ENCODE data around the gene GPR152. TPM values are rescaled to one million over a fixed set of nuclear protein-coding genes. Genes with fewer than 3 reads are reported as not detected.

Gene GPR152
- total and polyA plus RNA-seq, 2 of the 8 experiments (the other 6 are each of a cell fraction or from before 2014, with no cell fraction given), result not detected

GRCh38 chr11:67499808-67500483 is 47.4 kb upstream of the GPR152 start:
- Histone ChIP-seq H2BK5ac (ENCODE audit: low read depth, low read length) (no peak overlapping the region), H2BK20ac (ENCODE audit: low read length) (no peak overlapping the region), H3K9ac (replicated peaks in 1 of 4; ENCODE audit: extremely low read depth in 1 of 4, low read depth in 3 of 4, low read length in 3 of 4) (no peak overlapping the region), H3K18ac (ENCODE audit: extremely low read depth, low read length) (no peak overlapping the region), H2AK5ac (ENCODE audit: low read depth, low read length) (no peak overlapping the region), H3K4ac (replicated peaks; ENCODE audit: insufficient read length, low read depth, low read length) (no peak overlapping the region), H3K4me2 (ENCODE audit: insufficient read depth in 1 of 2, low read depth in 2 of 2, low read length in 2 of 2) (no peak overlapping the region), H2BK12ac (ENCODE audit: low read depth, low read length) (no peak overlapping the region), H3K4me1 (replicated peaks in 1 of 4; ENCODE audit: control insufficient read depth in 3 of 4, insufficient read depth in 4 of 4, low read length in 3 of 4) (peaks cover 0 to 12% (median 2%) of the 10 kb centered on the region in 4 experiments; a peak in 4 of 7 replicates), H4K91ac (replicated peaks; ENCODE audit: insufficient read length, low read length) (no peak overlapping the region), H3K14ac (ENCODE audit: insufficient read length) (no peak overlapping the region), H4K20me1 (replicated peaks in 1 of 2; ENCODE audit: control insufficient read depth in 1 of 2, insufficient read depth in 2 of 2, low read length in 2 of 2) (peaks cover 3 to 13% of the 10 kb centered on the region in 2 experiments), H3K36me3 (ENCODE audit: control insufficient read depth in 2 of 4, insufficient read depth in 4 of 4, low read length in 3 of 4) (peaks cover 0 to 10% (median 4%) of the 10 kb centered on the region in 4 experiments; a peak in 6 of 8 replicates), H3K23me2 (ENCODE audit: low read depth, low read length) (peaks cover 14% of the 10 kb centered on the region; the same call in 1 of the 2 replicates), H3K27ac (ENCODE audit: low read depth, low read length) (no peak overlapping the region), H2AFZ (ENCODE audit: low read length) (no peak overlapping the region), H2BK120ac (replicated peaks; ENCODE audit: low read depth, low read length) (no peak overlapping the region), H4K5ac (ENCODE audit: insufficient read length, low read depth, low read length) (no peak overlapping the region), H2BK15ac (ENCODE audit: low read length) (no peak overlapping the region), H3K9me3 (ENCODE audit: insufficient read depth in 2 of 2, low read depth in 1 of 2, low read length in 1 of 2) (no peaks in the 10 kb centered on the region), H3K23ac (ENCODE audit: insufficient read length) (no peak overlapping the region), H4K8ac (ENCODE audit: extremely low read depth, insufficient read depth, low read length) (no peak overlapping the region), H3K79me1 (ENCODE audit: low read depth, low read length) (no peaks in the 10 kb centered on the region), H3K27me3 (replicated peaks in 1 of 4; ENCODE audit: control insufficient read depth in 3 of 4, extremely low read depth in 1 of 4, insufficient read depth in 3 of 4, low read length in 3 of 4) (peaks cover 0 to 8% (median 4%) of the 10 kb centered on the region in 4 experiments; a peak in 3 of 7 replicates), H3K4me3 (ENCODE audit: extremely low read depth in 1 of 4, insufficient read depth in 2 of 4, low read depth in 3 of 4, low read length in 4 of 4) (no peak overlapping the region), H3K79me2 (ENCODE audit: control insufficient read depth in 1 of 2, insufficient read depth in 2 of 2, low read length in 2 of 2) (no peaks in the 10 kb centered on the region), H3K56ac (replicated peaks; ENCODE audit: insufficient read length, low read depth, low read length) (no peak overlapping the region)
- WGBS, 2 experiments (ENCODE audit: extremely low coverage in 1 of 2, insufficient coverage in 1 of 2, insufficient read length in 1 of 2, insufficient replicate concordance in 2 of 2, low coverage in 1 of 2, low lambda C conversion rate in 2 of 2, missing lambda C conversion rate in 1 of 2), result 89% methylated on average over 19 of the region's 26 CpGs; no CpG with 5 or more reads in 1 of the 2 experiments
- peak in 1 of 2 experiments; percentile 32 for DNase-seq (ENCODE audit: low read depth in 1 of 2, low spot score in 2 of 2)
- no peak for FAIRE-seq
- ChIA-PET POLR2A (ENCODE audit: partially characterized antibody) (interaction anchor here (1.1 to 1.5 kb wide), 3 partner anchors 9 to 33 kb away, joined by 3 to 4 read pairs (median 3); no protein-coding TSS in a partner anchor), CTCF (ENCODE audit: partially characterized antibody) (no interaction called here)
- TF ChIP-seq KDM5A (IDR thresholded peaks at IDR 0.05; ENCODE audit: low read length) (no peak), BRCA1 (IDR thresholded peaks at IDR 0.05; ENCODE audit: low read depth, low read length) (no peak), KDM4A (IDR thresholded peaks at IDR 0.05; ENCODE audit: low read depth, low read length, severe bottlenecking) (no peak), NRF1 (IDR thresholded peaks at IDR 0.05; ENCODE audit: low read depth, low read length) (no peak), PHF8 (conservative IDR thresholded peaks at IDR 0.05; ENCODE audit: low read depth, low read length) (no peak), SIN3A (conservative IDR thresholded peaks at IDR 0.05 in 1 of 2, IDR thresholded peaks at IDR 0.05 in 1 of 2; ENCODE audit: low read depth in 1 of 2, low read length in 2 of 2) (no peak), NANOG (IDR thresholded peaks at IDR 0.05; ENCODE audit: insufficient read depth, low read depth, low read length, poor library complexity, severe bottlenecking) (no peak), YY1 (IDR thresholded peaks at IDR 0.05; ENCODE audit: low read depth, low read length) (no peak), SIRT6 (IDR thresholded peaks at IDR 0.05; ENCODE audit: low read length) (no peak), CTCF (IDR thresholded peaks at IDR 0.05; ENCODE audit: control extremely low read depth in 1 of 3, insufficient read depth in 1 of 3, low read depth in 1 of 3, low read length in 3 of 3) (no peak)

Measured in H1 (cell line).